RWPE2 (cell line): ENCODE results near the gene ARMC9.

Experiments
- ATAC-seq: fragments of 200-7000 bp; cut with Tn5 transposase; 3 replicates; pipeline ENCODE4 v1.9.1; 2021; ENCODE audit warnings: low read depth
- DNase-seq: peaks from one replicate; pipeline ENCODE4 v3.0.0-alpha.2; 2020; ENCODE audit warnings: low spot score
- H3K27ac ChIP-seq: fragments of 450-650 bp; 2 replicates; pipeline ENCODE4 v1.5.1; 2017; ENCODE audit warnings: mild to moderate bottlenecking; ENCODE audit not compliant: poor library complexity, severe bottlenecking
- H3K27me3 ChIP-seq: fragments of 250-450 bp; sonication (Bioruptor Pico); 2 replicates; pipeline ENCODE4 v1.5.1; 2021; ENCODE audit warnings: mild to moderate bottlenecking, moderate library complexity; ENCODE audit not compliant: insufficient read depth, poor library complexity, severe bottlenecking
- H3K36me3 ChIP-seq: fragments of 250-450 bp; sonication (Bioruptor Pico); 2 replicates; pipeline ENCODE4 v1.5.1; 2020; ENCODE audit warnings: low read depth, mild to moderate bottlenecking, moderate library complexity
- H3K4me1 ChIP-seq: fragments of 250-450 bp; sonication (Bioruptor Pico); 2 replicates; pipeline ENCODE4 v1.5.1; 2021; ENCODE audit warnings: mild to moderate bottlenecking, moderate library complexity; ENCODE audit not compliant: insufficient read depth, poor library complexity, severe bottlenecking
- H3K4me3 ChIP-seq: fragments of 250-450 bp; sonication (Bioruptor Pico); 2 replicates; pipeline ENCODE4 v1.5.1; 2021; ENCODE audit warnings: mild to moderate bottlenecking, moderate library complexity; ENCODE audit not compliant: severe bottlenecking
- H3K9me3 ChIP-seq: fragments of 250-450 bp; sonication (Bioruptor Pico); 2 replicates; pipeline ENCODE4 v1.5.1; 2021; ENCODE audit warnings: mild to moderate bottlenecking, moderate library complexity; ENCODE audit not compliant: severe bottlenecking
- CTCF ChIP-seq: fragments of 450-650 bp; IDR thresholded peaks from one replicate; pipeline ENCODE4 v1.5.1; 2017; ENCODE audit warnings: mild to moderate bottlenecking, moderate library complexity; ENCODE audit not compliant: poor library complexity, severe bottlenecking

The ARMC9 gene

GRCh38 chr2:231161252-231161839 lies 37.1 kb upstream of the ARMC9 start:
- Histone ChIP-seq H3K36me3 (peaks cover 56% of the 10 kb centered on the region), H3K4me1 (peaks cover 7% of the 10 kb centered on the region), H3K9me3 (no peaks in the 10 kb centered on the region), H3K27ac (peak overlapping the region; percentile 46), H3K27me3 (no peaks in the 10 kb centered on the region), H3K4me3 (no peak overlapping the region)
- TF ChIP-seq CTCF = no peak
- DNase-seq (no peak), ATAC-seq (no peak)

GRCh38 chr2:231161877-231162329 lies 36.5 kb upstream of the ARMC9 start:
- Histone ChIP-seq H3K27me3 (no peaks in the 10 kb centered on the region), H3K4me3 (no peak overlapping the region), H3K4me1 (peaks cover 7% of the 10 kb centered on the region), H3K36me3 (peaks cover 56% of the 10 kb centered on the region), H3K9me3 (no peaks in the 10 kb centered on the region), H3K27ac (peak overlapping the region; percentile 46)
- no peak for TF ChIP-seq CTCF
- peak; percentile 73 for ATAC-seq
- no peak for DNase-seq

- peaks cover 7% of the 10 kb centered on the region for H3K4me1 ChIP-seq
- H3K4me3 ChIP-seq = no peak overlapping the region
- ATAC-seq (no peak), DNase-seq (no peak)
- H3K27ac ChIP-seq = no peak overlapping the region
- H3K9me3 ChIP-seq = no peaks in the 10 kb centered on the region
- peaks cover 63% of the 10 kb centered on the region for H3K36me3 ChIP-seq
- no peak for TF ChIP-seq CTCF
- no peaks in the 10 kb centered on the region for H3K27me3 ChIP-seq
Measured at GRCh38 chr2:231163011-231163410, 35.4 kb upstream of the ARMC9 start.

GRCh38 chr2:231163414-231164095 lies 34.9 kb upstream of the ARMC9 start:
- DNase-seq = no peak
- ATAC-seq = no peak
- no peaks in the 10 kb centered on the region for H3K27me3 ChIP-seq
- peaks cover 67% of the 10 kb centered on the region for H3K36me3 ChIP-seq
- H3K4me3 ChIP-seq = no peak overlapping the region
- H3K4me1 ChIP-seq = peaks cover 7% of the 10 kb centered on the region
- H3K9me3 ChIP-seq = no peaks in the 10 kb centered on the region
- H3K27ac ChIP-seq = no peak overlapping the region
- TF ChIP-seq CTCF = no peak
